B cell (primary cell): ENCODE results near the gene UBE2R2.

Experiments
- CTCF ChIP-seq: fragments of 200-600 bp; IDR thresholded peaks from one replicate; pipeline ENCODE4 v1.8.0; 2022; ENCODE audit warnings: antibody characterized with exemption, mild to moderate bottlenecking
- EZH2 ChIP-seq: IDR thresholded peaks from 2 replicates; pipeline ENCODE4 v1.6.1; 2012; ENCODE audit warnings: borderline replicate concordance, low read depth, mild to moderate bottlenecking, moderate library complexity, low read length; ENCODE audit not compliant: insufficient read depth, poor library complexity, severe bottlenecking

- TF ChIP-seq CTCF (no peak), EZH2 (no peak)
Measured at GRCh38 chr9:33800886-33801285, 16.1 kb upstream of the UBE2R2 start.
